ENCODE data around the gene DYRK1A. TPM values are rescaled to one million over a fixed set of nuclear protein-coding genes. Genes with fewer than 3 reads are reported as not detected.

DYRK1A gene
- total RNA-seq, 1 experiment from 2014 or later = 48.7 TPM

DNA sequence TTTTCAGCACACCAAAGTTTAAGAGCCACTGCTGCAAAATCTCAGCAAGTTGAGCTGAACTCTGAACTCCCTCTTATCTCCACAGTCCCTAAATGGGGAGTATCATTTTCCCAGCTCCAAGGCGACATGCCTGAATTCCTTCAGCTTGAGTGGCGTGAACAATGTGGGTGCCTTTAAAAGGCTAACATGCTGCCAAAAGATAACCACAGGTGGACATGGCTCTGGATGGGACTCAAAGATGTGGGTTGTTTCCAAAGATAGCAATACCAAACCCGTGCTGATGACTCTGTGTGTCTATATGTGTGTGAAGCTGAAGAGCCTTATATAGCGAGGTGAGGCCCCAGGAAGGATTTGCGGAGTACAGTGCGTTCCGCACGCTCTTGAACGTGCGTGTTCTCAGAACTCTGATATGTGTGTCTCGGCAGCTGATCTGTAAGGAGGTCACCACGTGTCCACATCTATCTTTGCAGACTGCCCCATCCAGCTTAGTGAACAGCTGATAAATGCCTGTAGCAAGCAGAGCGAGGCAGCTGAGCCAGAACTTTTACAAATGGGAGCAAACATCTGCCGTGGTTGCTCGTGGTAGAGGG, 189.2 kb downstream of the DYRK1A start:
- no peak overlapping the region for H3K9ac ChIP-seq (ENCODE audit: low read length)
- H3K4me1 ChIP-seq (ENCODE audit: insufficient read depth, low read length) = peaks cover 5% of the 10 kb centered on the region; the same call in 1 of the 2 replicates
- H3K4me3 ChIP-seq (ENCODE audit: low read length) = no peak overlapping the region
- TF ChIP-seq EZH2 (IDR thresholded peaks at IDR 0.05; ENCODE audit: low read length, unreplicated experiment) = no peak
- TF ChIP-seq, protein P1, sequence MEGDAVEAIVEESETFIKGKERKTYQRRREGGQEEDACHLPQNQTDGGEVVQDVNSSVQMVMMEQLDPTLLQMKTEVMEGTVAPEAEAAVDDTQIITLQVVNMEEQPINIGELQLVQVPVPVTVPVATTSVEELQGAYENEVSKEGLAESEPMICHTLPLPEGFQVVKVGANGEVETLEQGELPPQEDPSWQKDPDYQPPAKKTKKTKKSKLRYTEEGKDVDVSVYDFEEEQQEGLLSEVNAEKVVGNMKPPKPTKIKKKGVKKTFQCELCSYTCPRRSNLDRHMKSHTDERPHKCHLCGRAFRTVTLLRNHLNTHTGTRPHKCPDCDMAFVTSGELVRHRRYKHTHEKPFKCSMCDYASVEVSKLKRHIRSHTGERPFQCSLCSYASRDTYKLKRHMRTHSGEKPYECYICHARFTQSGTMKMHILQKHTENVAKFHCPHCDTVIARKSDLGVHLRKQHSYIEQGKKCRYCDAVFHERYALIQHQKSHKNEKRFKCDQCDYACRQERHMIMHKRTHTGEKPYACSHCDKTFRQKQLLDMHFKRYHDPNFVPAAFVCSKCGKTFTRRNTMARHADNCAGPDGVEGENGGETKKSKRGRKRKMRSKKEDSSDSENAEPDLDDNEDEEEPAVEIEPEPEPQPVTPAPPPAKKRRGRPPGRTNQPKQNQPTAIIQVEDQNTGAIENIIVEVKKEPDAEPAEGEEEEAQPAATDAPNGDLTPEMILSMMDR (conservative IDR thresholded peaks at IDR 0.05; ENCODE audit: low read depth, low read length) = no peak
- no peak for TF ChIP-seq EZH2phosphoT487 (IDR thresholded peaks at IDR 0.05; ENCODE audit: borderline replicate concordance, low read length)
- ChIA-PET CTCF (no interaction called here), POLR2A (ENCODE audit: unreplicated experiment) (no interaction called here)
- H3F3A ChIP-seq (ENCODE audit: low read length, unreplicated experiment) = no peaks in the 10 kb centered on the region
- H2AFZ ChIP-seq (ENCODE audit: low read length) = no peak overlapping the region
- BruUV-seq (replicated peaks) = no TSS peak
- intact Hi-C loops (cut with micrococcal nuclease) = no loop called here
- DNase-seq = no peak
- H4K20me1 ChIP-seq (ENCODE audit: low read length) = no peaks in the 10 kb centered on the region
- no peaks in the 10 kb centered on the region for H3K9me3 ChIP-seq (ENCODE audit: low read length)
- no peak overlapping the region for H3K4me2 ChIP-seq (ENCODE audit: low read length)
- H3K9me2 ChIP-seq (replicated peaks; ENCODE audit: low read length) = no peaks in the 10 kb centered on the region
- no peak for ATAC-seq
- no peaks in the 10 kb centered on the region for H3K27me3 ChIP-seq (ENCODE audit: low read length)
- no peak overlapping the region for H3K27ac ChIP-seq (ENCODE audit: low read length)
- no peaks in the 10 kb centered on the region for H3K79me2 ChIP-seq (ENCODE audit: low read length)
- H3K36me3 ChIP-seq (ENCODE audit: low read depth, low read length) = no peaks in the 10 kb centered on the region

DNA sequence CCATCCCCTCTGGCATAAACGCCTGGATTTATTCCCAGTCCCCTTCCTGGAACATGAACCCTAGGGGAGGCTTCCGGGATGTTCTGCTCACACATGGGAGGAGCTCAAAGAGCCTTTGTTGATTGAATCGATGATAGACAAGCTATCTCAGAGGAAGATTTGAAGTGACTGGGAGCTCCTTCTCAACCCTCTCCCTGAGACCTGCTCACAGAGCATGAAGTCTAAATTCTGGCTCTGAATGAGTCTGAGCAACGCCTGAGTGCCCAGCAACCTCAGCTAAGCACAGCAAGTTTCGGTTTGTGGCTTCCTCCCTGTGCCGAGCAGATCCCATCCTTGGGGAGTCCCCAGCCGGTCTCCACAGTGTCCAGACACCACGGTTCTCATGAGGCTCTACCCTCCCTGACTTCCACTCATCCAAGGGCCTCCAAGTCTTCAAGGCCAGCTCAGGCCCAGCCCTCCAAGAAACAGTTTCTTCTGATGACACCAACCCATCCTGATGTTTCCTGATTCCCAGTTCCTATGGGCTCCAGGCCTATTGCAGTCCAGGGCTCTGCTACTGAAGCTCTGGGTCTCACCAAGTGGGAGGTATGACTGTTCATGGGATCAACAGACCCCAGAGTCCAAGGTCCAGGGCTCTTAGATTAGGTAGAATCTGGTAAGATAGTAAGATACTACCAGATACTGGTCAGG, 190.8 kb downstream of the DYRK1A start:
- no peak for ATAC-seq
- no peaks in the 10 kb centered on the region for H3F3A ChIP-seq (ENCODE audit: low read length, unreplicated experiment)
- DNase-seq = no peak
- CTCF ChIA-PET = no interaction called here
- H3K9ac ChIP-seq (ENCODE audit: low read length) = no peak overlapping the region
- no peak overlapping the region for H3K4me3 ChIP-seq (ENCODE audit: low read length)
- POLR2A ChIA-PET (ENCODE audit: unreplicated experiment) = interaction anchor here (0.6 kb wide), 1 partner anchor 21 kb away, joined by 3 read pairs; no protein-coding TSS in a partner anchor
- intact Hi-C loops (cut with micrococcal nuclease) = no loop called here
- H3K4me2 ChIP-seq (ENCODE audit: low read length) = no peak overlapping the region
- TF ChIP-seq, protein P1 (conservative IDR thresholded peaks at IDR 0.05; ENCODE audit: low read depth, low read length) = no peak
- TF ChIP-seq EZH2 (IDR thresholded peaks at IDR 0.05; ENCODE audit: low read length, unreplicated experiment) (no peak), EZH2phosphoT487 (IDR thresholded peaks at IDR 0.05; ENCODE audit: borderline replicate concordance, low read length) (no peak)
- no peaks in the 10 kb centered on the region for H4K20me1 ChIP-seq (ENCODE audit: low read length)
- no peaks in the 10 kb centered on the region for H3K27me3 ChIP-seq (ENCODE audit: low read length)
- no peak overlapping the region for H2AFZ ChIP-seq (ENCODE audit: low read length)
- no peaks in the 10 kb centered on the region for H3K36me3 ChIP-seq (ENCODE audit: low read depth, low read length)
- no peaks in the 10 kb centered on the region for H3K9me2 ChIP-seq (replicated peaks; ENCODE audit: low read length)
- H3K9me3 ChIP-seq (ENCODE audit: low read length) = no peaks in the 10 kb centered on the region
- no TSS peak for BruUV-seq (replicated peaks)
- H3K4me1 ChIP-seq (ENCODE audit: insufficient read depth, low read length) = no peaks in the 10 kb centered on the region
- no peaks in the 10 kb centered on the region for H3K79me2 ChIP-seq (ENCODE audit: low read length)
- no peak overlapping the region for H3K27ac ChIP-seq (ENCODE audit: low read length)

DNA sequence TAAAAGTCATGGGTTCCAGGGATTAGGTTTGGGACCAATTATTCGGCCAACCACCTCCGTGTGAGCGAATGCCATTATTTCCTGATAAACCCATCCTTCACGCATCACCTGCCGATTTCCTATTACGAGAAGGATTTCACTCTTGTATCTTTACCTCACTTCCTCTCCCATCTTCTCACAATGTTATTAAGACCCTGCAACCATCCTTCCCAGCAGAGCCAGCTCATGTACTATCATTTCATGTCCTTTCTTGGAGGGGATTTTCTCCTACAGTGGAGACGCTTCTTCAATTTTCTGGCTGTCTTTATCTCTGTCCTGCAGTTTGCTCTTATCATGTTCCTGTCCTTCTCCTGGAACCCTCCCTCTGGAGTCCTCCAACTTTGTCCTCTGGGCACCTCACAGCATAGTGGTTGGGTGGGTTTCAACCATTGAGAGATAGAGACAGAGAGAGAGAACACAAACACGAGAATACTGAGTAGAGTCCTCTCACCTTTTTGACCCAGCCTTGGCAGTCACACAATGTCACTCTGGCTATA, 192.2 kb downstream of the DYRK1A start:
- intact Hi-C loops (cut with micrococcal nuclease) = no loop called here
- no peak overlapping the region for H3K9ac ChIP-seq (ENCODE audit: low read length)
- no peaks in the 10 kb centered on the region for H4K20me1 ChIP-seq (ENCODE audit: low read length)
- H3K9me2 ChIP-seq (replicated peaks; ENCODE audit: low read length) = no peaks in the 10 kb centered on the region
- H3K27ac ChIP-seq (ENCODE audit: low read length) = no peak overlapping the region
- ATAC-seq = no peak
- no TSS peak for BruUV-seq (replicated peaks)
- H3K79me2 ChIP-seq (ENCODE audit: low read length) = no peaks in the 10 kb centered on the region
- no peak overlapping the region for H3K4me2 ChIP-seq (ENCODE audit: low read length)
- TF ChIP-seq, protein P1 (conservative IDR thresholded peaks at IDR 0.05; ENCODE audit: low read depth, low read length) = no peak
- TF ChIP-seq EZH2 (IDR thresholded peaks at IDR 0.05; ENCODE audit: low read length, unreplicated experiment) (no peak), EZH2phosphoT487 (IDR thresholded peaks at IDR 0.05; ENCODE audit: borderline replicate concordance, low read length) (no peak)
- no peaks in the 10 kb centered on the region for H3K9me3 ChIP-seq (ENCODE audit: low read length)
- DNase-seq = no peak
- POLR2A ChIA-PET (ENCODE audit: unreplicated experiment) = no interaction called here
- CTCF ChIA-PET = no interaction called here
- H3K4me1 ChIP-seq (ENCODE audit: insufficient read depth, low read length) = peaks cover 7% of the 10 kb centered on the region
- no peak overlapping the region for H2AFZ ChIP-seq (ENCODE audit: low read length)
- no peak overlapping the region for H3K4me3 ChIP-seq (ENCODE audit: low read length)
- H3K27me3 ChIP-seq (ENCODE audit: low read length) = no peaks in the 10 kb centered on the region
- H3F3A ChIP-seq (ENCODE audit: low read length, unreplicated experiment) = no peaks in the 10 kb centered on the region
- H3K36me3 ChIP-seq (ENCODE audit: low read depth, low read length) = no peaks in the 10 kb centered on the region
